Upper lobe of right lung (tissue), 1 donor: Measurements from ENCODE around the gene SLC44A2. TPM values are rescaled to one million over a fixed set of nuclear protein-coding genes. Genes with fewer than 3 reads are reported as not detected.

Experiments used
- ATAC-seq: fragments of 200-7000 bp; cut with Tn5 transposase; one replicate; pipeline ENCODE4 v1.9.1; 2020; ENCODE audit warnings: mild to moderate bottlenecking, moderate library complexity
- DNase-seq: peaks from one replicate; pipeline ENCODE4 v3.0.0-alpha.2; 2020
- H3K27ac ChIP-seq: fragments of 200-600 bp; one replicate; pipeline ENCODE4 v1.8.0; 2022
- H3K27me3 ChIP-seq: fragments of 200-600 bp; one replicate; pipeline ENCODE4 v1.8.0; 2022; ENCODE audit warnings: mild to moderate bottlenecking
- H3K36me3 ChIP-seq: fragments of 200-600 bp; one replicate; pipeline ENCODE4 v1.8.0; 2022
- H3K4me1 ChIP-seq: fragments of 200-600 bp; one replicate; pipeline ENCODE4 v1.8.0; 2022
- H3K4me3 ChIP-seq: fragments of 200-600 bp; one replicate; pipeline ENCODE4 v1.8.0; 2022; ENCODE audit warnings: mild to moderate bottlenecking
- H3K9me3 ChIP-seq: fragments of 200-600 bp; one replicate; pipeline ENCODE4 v1.8.0; 2022
- CTCF ChIP-seq: fragments of 200-600 bp; IDR thresholded peaks from one replicate; pipeline ENCODE4 v1.8.0; 2022; ENCODE audit warnings: antibody characterized with exemption
- intact Hi-C: fragments of 100-400 bp; cut with DNase I; formaldehyde crosslinking; loops from one replicate; pipeline ENCODE4 v1.11.0; 2022
- total RNA-seq: library from RNA; stranded (reverse); fragmentation: NEBNext Ultra II Directional; extraction: Animal tissue kit (Norgen Biotek cat#: 25700); gene quantifications from one replicate; pipeline ENCODE4 v1.2.1, GENCODE V29; 2021
- donor health status: DM: no; HTN: yes; CAD: no; lungs with severe emphysema.

The SLC44A2 gene
- total RNA-seq, 1 donor from 2014 or later = 293 TPM

- peaks cover 7% of the 10 kb centered on the region for H3K4me1 ChIP-seq
- no peaks in the 10 kb centered on the region for H3K9me3 ChIP-seq
- H3K27me3 ChIP-seq = no peaks in the 10 kb centered on the region
- peaks cover 56% of the 10 kb centered on the region for H3K36me3 ChIP-seq
- intact Hi-C loops = no loop called here
- H3K4me3 ChIP-seq = no peak overlapping the region
- H3K27ac ChIP-seq = no peak overlapping the region
- DNase-seq = no peak
- TF ChIP-seq CTCF = no peak
- no peak for ATAC-seq
These were observed 66.5 kb downstream of the SLC44A2 start for GRCh38 chr19:10691883-10692282.

GRCh38 chr19:10692673-10693264 is 67.4 kb downstream of the SLC44A2 start:
- Histone ChIP-seq H3K36me3 (peaks cover 47% of the 10 kb centered on the region), H3K4me3 (no peak overlapping the region), H3K4me1 (peaks cover 7% of the 10 kb centered on the region), H3K9me3 (no peaks in the 10 kb centered on the region), H3K27me3 (no peaks in the 10 kb centered on the region), H3K27ac (no peak overlapping the region)
- ATAC-seq (no peak), DNase-seq (no peak)
- intact Hi-C loops = no loop called here
- no peak for TF ChIP-seq CTCF

Other genes starting within 250 kb of the SLC44A2 start
- gene TYK2, start 245.0 kb upstream of the SLC44A2 start, total RNA-seq = 140 TPM
- 154 TPM for gene CDC37, start 222.0 kb upstream of the SLC44A2 start, total RNA-seq
- 35.5 TPM for gene PDE4A, start 205.0 kb upstream of the SLC44A2 start, total RNA-seq
- gene KEAP1, start 122.2 kb upstream of the SLC44A2 start, total RNA-seq = 69.1 TPM
- 2.1 TPM for gene S1PR5, start 108.1 kb upstream of the SLC44A2 start, total RNA-seq
- gene ATG4D, start 81.6 kb upstream of the SLC44A2 start, total RNA-seq = 21.0 TPM
- gene KRI1, start 59.5 kb upstream of the SLC44A2 start, total RNA-seq = 19.6 TPM
- gene CDKN2D, start 56.6 kb upstream of the SLC44A2 start, total RNA-seq = 10.5 TPM
- gene AP1M2, start 38.2 kb upstream of the SLC44A2 start, total RNA-seq = 37.8 TPM
- gene ILF3, start 28.8 kb downstream of the SLC44A2 start, total RNA-seq = 182 TPM
- 30.3 TPM for gene QTRT1, start 75.9 kb downstream of the SLC44A2 start, total RNA-seq
- gene DNM2, start 92.5 kb downstream of the SLC44A2 start, total RNA-seq = 280 TPM
- gene TMED1, start 210.7 kb downstream of the SLC44A2 start, total RNA-seq = 25.3 TPM
- 7.4 TPM for gene C19orf38, start 222.9 kb downstream of the SLC44A2 start, total RNA-seq
- 25.5 TPM for gene CARM1, start 246.0 kb downstream of the SLC44A2 start, total RNA-seq